HG02884 (cell line): ENCODE data around the gene ALK.
"Not testable (repeated sequence)": the region's sequence is repeated elsewhere in the genome, so short reads cannot be mapped to it uniquely, and the experiment has no call there.

Experiments
- ATAC-seq: cut with Tn5 transposase; IDR thresholded peaks from one replicate; pipeline ENCODE4 v1.9.1; 2021; ENCODE audit warnings: mild to moderate bottlenecking, moderate library complexity; ENCODE audit not compliant: unreplicated experiment

Gene ALK

GRCh38 chr2:29262681-29263260 lies 658.6 kb downstream of the ALK start:
- ATAC-seq: no peak

- no peak for ATAC-seq
Observed at GRCh38 chr2:29261003-29261402, 660.4 kb downstream of the ALK start.

- no peak for ATAC-seq
Observed at GRCh38 chr2:29260142-29260772, 661.1 kb downstream of the ALK start.

- ATAC-seq: no peak
Observed at GRCh38 chr2:29259221-29259620, 662.2 kb downstream of the ALK start.

- ATAC-seq: no peak
Observed at GRCh38 chr2:29255004-29255403, 666.4 kb downstream of the ALK start.

GRCh38 chr2:29253495-29254275 lies 667.7 kb downstream of the ALK start:
- not testable (repeated sequence) for ATAC-seq

- ATAC-seq: no peak
Observed at GRCh38 chr2:29253026-29253425, 668.4 kb downstream of the ALK start.

- no peak for ATAC-seq
Observed at GRCh38 chr2:29251406-29251805, 670.0 kb downstream of the ALK start.

- ATAC-seq: no peak
Observed at GRCh38 chr2:29250977-29251376, 670.4 kb downstream of the ALK start.

GRCh38 chr2:29249666-29250253 lies 671.6 kb downstream of the ALK start:
- ATAC-seq: no peak

- ATAC-seq: no peak
Observed at GRCh38 chr2:29247336-29247914, 674.0 kb downstream of the ALK start.

- no peak for ATAC-seq
Observed at GRCh38 chr2:29246383-29247300, 674.7 kb downstream of the ALK start.

- ATAC-seq: no peak
Observed at GRCh38 chr2:29245742-29246382, 675.5 kb downstream of the ALK start.

GRCh38 chr2:29245035-29245741 lies 676.2 kb downstream of the ALK start:
- not testable (repeated sequence) for ATAC-seq

GRCh38 chr2:29242621-29243375 lies 678.6 kb downstream of the ALK start:
- ATAC-seq: no peak

- ATAC-seq: no peak
Observed at GRCh38 chr2:29241955-29242565, 679.3 kb downstream of the ALK start.

GRCh38 chr2:29241341-29241740 lies 680.0 kb downstream of the ALK start:
- no peak for ATAC-seq

GRCh38 chr2:29240601-29241000 lies 680.8 kb downstream of the ALK start:
- ATAC-seq: no peak
